Measurements from ENCODE around the gene ACTL7A. TPM values are rescaled to one million over a fixed set of nuclear protein-coding genes. Genes with fewer than 3 reads are reported as not detected.

Gene ACTL7A
- total and polyA plus RNA-seq, 9 of the 15 experiments (the other 6 are each of a cell fraction or from before 2014, with no cell fraction given), result not detected

GRCh38 chr9:108903420-108904103 lies 41.5 kb downstream of the ACTL7A start (continued):
- TF ChIP-seq ZBTB49 (CRISPR knock-in tag; IDR thresholded peaks at IDR 0.05; ENCODE audit: borderline replicate concordance), result no peak
- peak; percentile 17; the same call in 1 of the 2 replicates for TF ChIP-seq CHAMP1 (IDR thresholded peaks at IDR 0.05)
- TF ChIP-seq HDAC6 (IDR thresholded peaks at IDR 0.05; ENCODE audit: low read depth, low read length), result no peak
- TF ChIP-seq SMARCC2 (IDR thresholded peaks at IDR 0.05; ENCODE audit: low read depth), result peak; percentile 90; the same call in 1 of the 2 replicates
- TF ChIP-seq FOXK2 (conservative IDR thresholded peaks at IDR 0.05 in 1 of 2, IDR thresholded peaks at IDR 0.05 in 1 of 2; ENCODE audit: low read depth in 2 of 2), result peak; percentile 84 to 89
- TF ChIP-seq RCOR1 (IDR thresholded peaks at IDR 0.05; ENCODE audit: borderline replicate concordance in 1 of 2, low read depth in 2 of 2, low read length in 2 of 2), result peak in 1 of 2 experiments; percentile 68; a peak in 2 of 4 replicates
- no peak for TF ChIP-seq ATF2 (CRISPR knock-in tag; IDR thresholded peaks at IDR 0.05)
- 0 out of 2 replicates have a peak, but pooled peaks have one; percentile 29 for TF ChIP-seq MTA2 (IDR thresholded peaks at IDR 0.05; ENCODE audit: low read depth)
- peak; percentile 35 to 49; a peak in 1 of 4 replicates for TF ChIP-seq MLLT1 (IDR thresholded peaks at IDR 0.05)
- 0 out of 2 replicates have a peak, but pooled peaks have one; percentile 32 for TF ChIP-seq ZNF134 (CRISPR knock-in tag; conservative IDR thresholded peaks at IDR 0.05)
- TF ChIP-seq ZC3H4 (CRISPR knock-in tag; IDR thresholded peaks at IDR 0.05; ENCODE audit: borderline replicate concordance), result no peak
- TF ChIP-seq NBN (IDR thresholded peaks at IDR 0.05; ENCODE audit: low read depth), result peak; percentile 81; the same call in 1 of the 2 replicates
- peak; percentile 56; the same call in 1 of the 2 replicates for TF ChIP-seq CEBPG (CRISPR knock-in tag; IDR thresholded peaks at IDR 0.05)
- TF ChIP-seq CEBPG (tag; conservative IDR thresholded peaks at IDR 0.05 in 1 of 2, IDR thresholded peaks at IDR 0.05 in 1 of 2), result peak; percentile 61 to 82
- no peak; the same call in 1 of the 2 replicates for TF ChIP-seq GABPA (tag; conservative IDR thresholded peaks at IDR 0.05; ENCODE audit: low read depth)
- TF ChIP-seq TRIM24 (IDR thresholded peaks at IDR 0.05), result peak in 1 of 2 experiments; percentile 67; a peak in 1 of 4 replicates
- TF ChIP-seq ZBED1 (IDR thresholded peaks at IDR 0.05), result no peak
- TF ChIP-seq CREM (IDR thresholded peaks at IDR 0.05; ENCODE audit: low read depth), result peak; percentile 66

Measured in K562 (cell line).